ENCODE measurements around the gene EZH2. TPM values are rescaled to one million over a fixed set of nuclear protein-coding genes. Genes with fewer than 3 reads are reported as not detected.
A peak's percentile ranks its signal among the peaks of the same experiment; 100 is the strongest.

EZH2 gene
- total and polyA plus RNA-seq, 9 donors: 2.5 to 5.6 (median 4.0) TPM

DNA sequence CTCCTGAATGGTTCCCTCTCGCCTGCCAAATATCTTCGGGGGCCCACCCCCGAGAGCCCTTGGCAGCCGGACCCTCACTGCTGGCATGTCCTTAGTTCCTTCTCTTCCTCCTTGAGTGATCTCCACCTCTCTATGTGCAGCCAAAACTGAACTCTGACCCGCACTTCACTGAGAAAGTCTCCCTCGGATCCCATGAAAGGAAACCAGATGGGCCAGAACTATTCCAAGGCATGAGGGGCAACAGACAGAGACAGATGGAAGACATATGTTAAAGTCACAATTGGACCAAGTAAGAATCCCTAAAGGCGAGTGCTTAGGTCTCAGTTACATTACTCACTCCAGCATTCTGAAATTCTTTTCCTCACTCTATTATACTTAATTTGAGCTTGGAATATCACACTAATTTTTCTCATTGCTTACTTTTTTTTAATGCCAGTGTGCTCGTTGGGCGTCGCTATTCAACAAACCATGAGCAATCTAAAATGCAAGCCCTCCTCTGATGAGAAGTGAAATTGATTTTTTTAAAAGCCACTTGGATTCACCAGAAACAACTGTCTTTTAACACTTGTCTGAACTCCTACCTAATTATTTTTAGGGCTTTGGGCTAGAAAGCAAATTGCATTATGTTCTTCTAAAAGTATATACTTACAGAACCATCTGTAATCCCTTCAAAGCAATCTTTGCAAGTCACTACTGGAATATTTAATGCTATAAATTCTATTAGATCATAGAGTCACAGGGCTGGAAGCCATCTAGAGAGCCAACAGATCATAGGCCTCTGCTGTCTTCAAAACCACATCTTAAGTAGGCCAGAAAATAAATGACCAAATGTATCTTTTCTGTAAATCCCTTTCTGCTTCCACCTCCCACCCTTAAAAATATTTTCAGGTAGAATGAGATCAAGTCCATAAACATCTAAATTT lies 43.3 kb upstream of the EZH2 start:
- intact Hi-C loops (cut with DNase I): no loop called here
- Histone ChIP-seq H3K4me3 (no peak overlapping the region), H3K36me3 (no peaks in the 10 kb centered on the region), H3K27ac (no peak overlapping the region), H3K27me3 (no peaks in the 10 kb centered on the region), H3K4me1 (ENCODE audit: insufficient read depth) (no peaks in the 10 kb centered on the region), H3K9me3 (no peaks in the 10 kb centered on the region)
- TF ChIP-seq EP300 (IDR thresholded peaks at IDR 0.05) (no peak), POLR2A (IDR thresholded peaks at IDR 0.05) (no peak)
- TF ChIP-seq, protein P1, sequence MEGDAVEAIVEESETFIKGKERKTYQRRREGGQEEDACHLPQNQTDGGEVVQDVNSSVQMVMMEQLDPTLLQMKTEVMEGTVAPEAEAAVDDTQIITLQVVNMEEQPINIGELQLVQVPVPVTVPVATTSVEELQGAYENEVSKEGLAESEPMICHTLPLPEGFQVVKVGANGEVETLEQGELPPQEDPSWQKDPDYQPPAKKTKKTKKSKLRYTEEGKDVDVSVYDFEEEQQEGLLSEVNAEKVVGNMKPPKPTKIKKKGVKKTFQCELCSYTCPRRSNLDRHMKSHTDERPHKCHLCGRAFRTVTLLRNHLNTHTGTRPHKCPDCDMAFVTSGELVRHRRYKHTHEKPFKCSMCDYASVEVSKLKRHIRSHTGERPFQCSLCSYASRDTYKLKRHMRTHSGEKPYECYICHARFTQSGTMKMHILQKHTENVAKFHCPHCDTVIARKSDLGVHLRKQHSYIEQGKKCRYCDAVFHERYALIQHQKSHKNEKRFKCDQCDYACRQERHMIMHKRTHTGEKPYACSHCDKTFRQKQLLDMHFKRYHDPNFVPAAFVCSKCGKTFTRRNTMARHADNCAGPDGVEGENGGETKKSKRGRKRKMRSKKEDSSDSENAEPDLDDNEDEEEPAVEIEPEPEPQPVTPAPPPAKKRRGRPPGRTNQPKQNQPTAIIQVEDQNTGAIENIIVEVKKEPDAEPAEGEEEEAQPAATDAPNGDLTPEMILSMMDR (IDR thresholded peaks at IDR 0.05): no peak
- 11 to 21% (median 18%) methylated on average over 10 of the region's 10 CpGs for WGBS, 3 donors
- no peak for DNase-seq

DNA sequence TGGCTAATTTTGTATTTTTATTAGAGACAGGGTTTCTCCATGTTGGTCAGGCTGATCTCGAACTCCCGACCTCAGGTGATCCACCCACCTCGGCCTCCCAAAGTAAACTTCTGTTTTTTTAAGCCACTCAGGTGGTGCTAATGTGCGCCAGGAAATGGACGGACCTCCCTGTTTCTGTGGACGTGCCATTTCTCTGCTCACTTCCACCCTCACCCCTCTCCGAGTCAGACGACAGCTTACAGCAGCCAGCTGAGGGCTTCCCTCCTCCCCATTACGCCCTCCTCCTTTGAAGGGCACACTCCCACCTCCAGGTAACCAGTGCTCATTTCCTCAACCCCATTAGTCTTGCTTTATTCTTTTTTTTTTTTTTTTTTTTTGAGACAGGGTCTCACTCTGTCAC lies 41.7 kb upstream of the EZH2 start:
- no peak for DNase-seq
- H3K4me3 ChIP-seq: no peak overlapping the region
- no peaks in the 10 kb centered on the region for H3K9me3 ChIP-seq
- intact Hi-C loops (cut with DNase I): no loop called here
- H3K27me3 ChIP-seq: no peaks in the 10 kb centered on the region
- TF ChIP-seq EP300 (IDR thresholded peaks at IDR 0.05): no peak
- TF ChIP-seq POLR2A (IDR thresholded peaks at IDR 0.05): no peak
- TF ChIP-seq, protein P1 (IDR thresholded peaks at IDR 0.05): no peak
- no peaks in the 10 kb centered on the region for H3K4me1 ChIP-seq (ENCODE audit: insufficient read depth)
- H3K36me3 ChIP-seq: no peaks in the 10 kb centered on the region
- H3K27ac ChIP-seq: no peak overlapping the region
- 87 to 93% (median 89%) methylated on average over 9 of the region's 9 CpGs for whole genome bisulfite sequencing, 3 donors

DNA sequence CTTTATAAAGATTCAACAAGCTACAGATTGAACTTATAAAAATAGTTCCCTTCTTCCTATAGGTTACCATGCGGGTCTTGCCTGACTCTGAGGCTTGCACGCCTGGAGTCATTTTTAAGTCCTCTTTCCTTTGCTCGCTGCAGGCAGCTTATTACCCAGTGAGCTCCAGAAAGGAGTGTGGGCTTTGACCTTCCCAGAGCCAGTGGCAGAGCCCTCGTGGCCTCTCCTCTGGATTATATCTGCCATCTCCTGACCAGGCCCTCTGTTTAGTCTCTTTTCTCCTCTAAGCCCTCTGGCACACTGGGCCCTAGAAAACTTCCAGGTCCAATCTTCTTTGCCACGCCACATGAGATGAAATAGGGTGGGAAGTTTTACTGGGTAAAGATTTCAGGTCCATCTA lies 39.9 kb upstream of the EZH2 start:
- Histone ChIP-seq H3K27ac (no peak overlapping the region), H3K4me3 (no peak overlapping the region), H3K9me3 (no peaks in the 10 kb centered on the region), H3K36me3 (no peaks in the 10 kb centered on the region), H3K4me1 (ENCODE audit: insufficient read depth) (no peaks in the 10 kb centered on the region), H3K27me3 (no peaks in the 10 kb centered on the region)
- intact Hi-C loops (cut with DNase I): no loop called here
- TF ChIP-seq, protein P1 (IDR thresholded peaks at IDR 0.05): no peak
- TF ChIP-seq EP300 (IDR thresholded peaks at IDR 0.05): no peak
- no peak for TF ChIP-seq POLR2A (IDR thresholded peaks at IDR 0.05)
- no peak for DNase-seq
- WGBS, 3 donors: 88 to 94% (median 89%) methylated on average over 5 of the region's 5 CpGs

DNA sequence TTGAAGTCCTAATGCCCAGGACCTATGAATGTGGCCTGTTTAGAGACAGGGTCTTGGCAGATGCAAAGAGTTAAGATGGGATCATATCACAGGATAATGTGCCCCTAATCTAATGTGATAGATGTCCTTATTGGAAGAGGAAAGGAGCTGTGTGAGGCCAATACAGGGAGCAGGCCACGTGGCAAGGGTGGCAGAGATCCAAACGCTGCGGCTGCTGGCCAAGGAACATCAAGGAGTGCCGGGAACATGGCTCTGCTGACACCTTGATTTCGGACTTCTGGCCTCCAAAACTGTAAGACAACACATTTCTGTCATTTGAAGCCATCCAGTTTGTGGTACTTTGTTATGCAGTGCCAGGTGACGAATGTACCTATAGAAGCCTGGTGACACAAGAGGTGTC lies 37.7 kb upstream of the EZH2 start:
- Histone ChIP-seq H3K4me3 (no peak overlapping the region), H3K27ac (no peak overlapping the region), H3K9me3 (no peaks in the 10 kb centered on the region), H3K27me3 (no peaks in the 10 kb centered on the region), H3K36me3 (no peaks in the 10 kb centered on the region), H3K4me1 (ENCODE audit: insufficient read depth) (no peaks in the 10 kb centered on the region)
- TF ChIP-seq POLR2A (IDR thresholded peaks at IDR 0.05): no peak
- TF ChIP-seq, protein P1 (IDR thresholded peaks at IDR 0.05): no peak
- no peak for TF ChIP-seq EP300 (IDR thresholded peaks at IDR 0.05)
- intact Hi-C loops (cut with DNase I): no loop called here
- peak in 2 of 5 donors; percentile 22 to 62 for DNase-seq
- 63 to 72% (median 65%) methylated on average over 6 of the region's 6 CpGs for WGBS, 3 donors

All from ovary (tissue), 9 donors.